GM23338 (cell line): Measurements from ENCODE around the gene ATP5PO. TPM values are rescaled to one million over a fixed set of nuclear protein-coding genes. Genes with fewer than 3 reads are reported as not detected.

Source experiments
- ATAC-seq: fragments of 200-7000 bp; cut with Tn5 transposase; 3 replicates; pipeline ENCODE4 v1.9.1; 2020
- DNase-seq: peaks from one replicate; pipeline ENCODE4 v3.0.0-alpha.2; 2015; ENCODE audit warnings: low spot score
- H2AFZ ChIP-seq: fragments of 200-600 bp; sonication (generic); 2 replicates; pipeline ENCODE4 v1.8.0; 2016; ENCODE audit warnings: antibody characterized with exemption, mild to moderate bottlenecking, moderate library complexity
- H3F3A ChIP-seq: fragments of 200-600 bp; sonication (generic); replicated peaks from 2 replicates; pipeline ENCODE4 v1.8.0; 2017; ENCODE audit warnings: antibody characterized with exemption, mixed run types, low read depth
- H3K27ac ChIP-seq: fragments of 200-600 bp; sonication (generic); 2 replicates; pipeline ENCODE4 v1.6.1; 2016; ENCODE audit warnings: low read depth
- H3K27me3 ChIP-seq: fragments of 200-600 bp; sonication (generic); 2 replicates; pipeline ENCODE4 v1.8.0; 2016; ENCODE audit warnings: mild to moderate bottlenecking, mixed run types, moderate library complexity; ENCODE audit not compliant: insufficient read depth
- H3K36me3 ChIP-seq: fragments of 200-600 bp; sonication (generic); 2 replicates; pipeline ENCODE4 v1.8.0; 2016; ENCODE audit warnings: mild to moderate bottlenecking; ENCODE audit not compliant: insufficient read depth
- H3K4me1 ChIP-seq: fragments of 200-600 bp; sonication (generic); 2 replicates; pipeline ENCODE4 v1.8.0; 2016; ENCODE audit warnings: mild to moderate bottlenecking, moderate library complexity; ENCODE audit not compliant: insufficient read depth
- H3K4me2 ChIP-seq: fragments of 200-600 bp; sonication (generic); 2 replicates; pipeline ENCODE4 v1.7.1; 2017; ENCODE audit warnings: mixed run types
- H3K4me3 ChIP-seq: fragments of 200-600 bp; sonication (generic); 2 replicates; pipeline ENCODE4 v1.6.1; 2016; ENCODE audit warnings: mixed run types
- H3K79me2 ChIP-seq: fragments of 200-600 bp; sonication (generic); replicated peaks from 2 replicates; pipeline ENCODE4 v1.8.0; 2017; ENCODE audit warnings: mild to moderate bottlenecking; ENCODE audit not compliant: insufficient read depth
- H3K9me2 ChIP-seq: fragments of 200-600 bp; sonication (generic); 2 replicates; pipeline ENCODE4 v1.8.0; 2017; ENCODE audit not compliant: insufficient read depth
- H4K20me1 ChIP-seq: fragments of 200-600 bp; sonication (generic); replicated peaks from 2 replicates; pipeline ENCODE4 v1.8.0; 2017; ENCODE audit warnings: mild to moderate bottlenecking; ENCODE audit not compliant: insufficient read depth
- H3K27ac Mint-ChIP-seq: 2 replicates; pipeline ENCODE4 v1.8.0; 2020; ENCODE audit warnings: inconsistent platforms, mild to moderate bottlenecking, moderate library complexity, mixed read lengths
- H3K27me3 Mint-ChIP-seq: 3 replicates; pipeline ENCODE4 v1.8.0; 2022; ENCODE audit warnings: low read depth, mild to moderate bottlenecking, moderate library complexity, mixed read lengths, inconsistent platforms; ENCODE audit not compliant: insufficient read depth, poor library complexity
- H3K36me3 Mint-ChIP-seq: 3 replicates; pipeline ENCODE4 v1.8.0; 2021; ENCODE audit warnings: low read depth, mild to moderate bottlenecking, inconsistent platforms, moderate library complexity, mixed read lengths
- H3K4me1 Mint-ChIP-seq: 3 replicates; pipeline ENCODE4 v1.8.0; 2020; ENCODE audit warnings: mild to moderate bottlenecking, inconsistent platforms, mixed read lengths
- H3K4me3 Mint-ChIP-seq: 3 replicates; pipeline ENCODE4 v1.8.0; 2021; ENCODE audit warnings: moderate library complexity, mild to moderate bottlenecking, inconsistent platforms, mixed read lengths
- H3K9me3 Mint-ChIP-seq: 3 replicates; pipeline ENCODE4 v1.8.0; 2020; ENCODE audit warnings: moderate library complexity, mild to moderate bottlenecking, inconsistent platforms, mixed read lengths
- CREB1 ChIP-seq: fragments of 250-450 bp; sonication (Bioruptor Pico); IDR thresholded peaks from 2 replicates; pipeline ENCODE4 v1.5.0; 2020; ENCODE audit warnings: low read depth, mild to moderate bottlenecking, moderate library complexity
- ETS1 ChIP-seq: IDR thresholded peaks from 2 replicates; pipeline ENCODE4 v1.6.1; 2016; ENCODE audit warnings: antibody characterized with exemption
- EZH2 ChIP-seq: fragments of 200-600 bp; sonication (generic); IDR thresholded peaks from one replicate; pipeline ENCODE4 v1.8.0; 2017; ENCODE audit warnings: antibody characterized with exemption, mild to moderate bottlenecking, low read depth; ENCODE audit not compliant: unreplicated experiment
- EZH2phosphoT487 ChIP-seq: fragments of 200-600 bp; sonication (generic); IDR thresholded peaks from one replicate; pipeline ENCODE4 v1.8.1; 2018; ENCODE audit warnings: antibody characterized with exemption; ENCODE audit not compliant: unreplicated experiment
- JUNB ChIP-seq: IDR thresholded peaks from one replicate; pipeline ENCODE4 v1.6.1; 2016; ENCODE audit warnings: antibody characterized with exemption; ENCODE audit not compliant: unreplicated experiment
- NANOG ChIP-seq: IDR thresholded peaks from 2 replicates; pipeline ENCODE4 v1.6.1; 2016; ENCODE audit warnings: antibody characterized with exemption, borderline replicate concordance
- POLR2AphosphoS5 ChIP-seq: IDR thresholded peaks from 2 replicates; pipeline ENCODE4 v1.6.1; 2016; ENCODE audit warnings: antibody characterized with exemption, low read depth
- REST ChIP-seq: IDR thresholded peaks from one replicate; pipeline ENCODE4 v1.6.1; 2018; ENCODE audit warnings: antibody characterized with exemption; ENCODE audit not compliant: unreplicated experiment
- STAT1 ChIP-seq: IDR thresholded peaks from one replicate; pipeline ENCODE4 v1.6.1; 2016; ENCODE audit warnings: antibody characterized with exemption; ENCODE audit not compliant: unreplicated experiment
- ZNF114 ChIP-seq: fragments of 250-450 bp; sonication (Bioruptor Pico); IDR thresholded peaks from 2 replicates; pipeline ENCODE4 v1.5.0; 2020; ENCODE audit warnings: mild to moderate bottlenecking, moderate library complexity
- ZNF331 ChIP-seq: fragments of 250-450 bp; sonication (Bioruptor Pico); IDR thresholded peaks from 2 replicates; pipeline ENCODE4 v1.5.0; 2020; ENCODE audit warnings: low read depth, mild to moderate bottlenecking, moderate library complexity
- ZNF462 ChIP-seq: fragments of 250-450 bp; sonication (Bioruptor Pico); IDR thresholded peaks from 2 replicates; pipeline ENCODE4 v1.5.0; 2020; ENCODE audit warnings: mild to moderate bottlenecking, moderate library complexity
- polyA plus RNA-seq: library from polyadenylated mRNA; unstranded; fragments of >200 nt; fragmentation: Nextera tagmentation; extraction: Ambion mirVana; gene quantifications from 2 replicates; pipeline ENCODE4 v1.2.1, GENCODE V29; 2016
- total RNA-seq: library from RNA; depleted of rRNA; stranded (reverse); fragments of >200 nt; shearing (Covaris generic); gene quantifications from 2 replicates; pipeline ENCODE4 v1.2.3, GENCODE V29; 2014
- TF ChIP-seq, protein P1 (sequence below), 2 experiments: fragments of 200-600 bp in 1 of 2; sonication (generic) in 1 of 2; conservative IDR thresholded peaks; 2 replicates each; pipeline versions ENCODE4 v1.5.1 to v1.6.1; 2016 to 2017; ENCODE audit warnings: antibody characterized with exemption in 2 of 2, low read depth in 2 of 2, mild to moderate bottlenecking in 2 of 2, moderate library complexity in 1 of 2

The ATP5PO gene
- total and polyA plus RNA-seq, 2 experiments from 2014 or later, result 244 to 522 TPM

GRCh38 chr21:33939226-33939625 is 23.6 kb upstream of the ATP5PO start:
- no peak for ATAC-seq
- Histone ChIP-seq H3K4me2 (no peak overlapping the region), H2AFZ (no peak overlapping the region), H3K79me2 (peaks cover 8% of the 10 kb centered on the region), H4K20me1 (no peaks in the 10 kb centered on the region), H3F3A (no peaks in the 10 kb centered on the region), H3K4me3 (no peak overlapping the region), H3K27ac (no peak overlapping the region), H3K4me1 (peaks cover 21% of the 10 kb centered on the region), H3K27me3 (no peaks in the 10 kb centered on the region), H3K36me3 (no peaks in the 10 kb centered on the region), H3K9me2 (no peaks in the 10 kb centered on the region)
- peaks cover 10% of the 10 kb centered on the region; the same call in 2 of the 3 replicates for H3K4me1 Mint-ChIP-seq
- peaks cover 3% of the 10 kb centered on the region for H3K9me3 Mint-ChIP-seq
- peaks cover 1% of the 10 kb centered on the region for H3K27me3 Mint-ChIP-seq
- no peak for TF ChIP-seq EZH2
- TF ChIP-seq REST, result no peak
- no peak for TF ChIP-seq STAT1
- TF ChIP-seq, protein P1, sequence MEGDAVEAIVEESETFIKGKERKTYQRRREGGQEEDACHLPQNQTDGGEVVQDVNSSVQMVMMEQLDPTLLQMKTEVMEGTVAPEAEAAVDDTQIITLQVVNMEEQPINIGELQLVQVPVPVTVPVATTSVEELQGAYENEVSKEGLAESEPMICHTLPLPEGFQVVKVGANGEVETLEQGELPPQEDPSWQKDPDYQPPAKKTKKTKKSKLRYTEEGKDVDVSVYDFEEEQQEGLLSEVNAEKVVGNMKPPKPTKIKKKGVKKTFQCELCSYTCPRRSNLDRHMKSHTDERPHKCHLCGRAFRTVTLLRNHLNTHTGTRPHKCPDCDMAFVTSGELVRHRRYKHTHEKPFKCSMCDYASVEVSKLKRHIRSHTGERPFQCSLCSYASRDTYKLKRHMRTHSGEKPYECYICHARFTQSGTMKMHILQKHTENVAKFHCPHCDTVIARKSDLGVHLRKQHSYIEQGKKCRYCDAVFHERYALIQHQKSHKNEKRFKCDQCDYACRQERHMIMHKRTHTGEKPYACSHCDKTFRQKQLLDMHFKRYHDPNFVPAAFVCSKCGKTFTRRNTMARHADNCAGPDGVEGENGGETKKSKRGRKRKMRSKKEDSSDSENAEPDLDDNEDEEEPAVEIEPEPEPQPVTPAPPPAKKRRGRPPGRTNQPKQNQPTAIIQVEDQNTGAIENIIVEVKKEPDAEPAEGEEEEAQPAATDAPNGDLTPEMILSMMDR (conservative IDR thresholded peaks at IDR 0.05; ENCODE audit: low read depth in 2 of 2), result no peak
- no peak for TF ChIP-seq NANOG
- no peak for TF ChIP-seq ZNF331 (CRISPR knock-in tag)
- no peak for TF ChIP-seq CREB1 (CRISPR knock-in tag)
- no peak for TF ChIP-seq POLR2AphosphoS5
- no peak for TF ChIP-seq ZNF114 (CRISPR knock-in tag)
- TF ChIP-seq JUNB, result no peak
- TF ChIP-seq EZH2phosphoT487, result no peak
- TF ChIP-seq ETS1, result no peak
- no peak for TF ChIP-seq ZNF462 (CRISPR knock-in tag)
- no peak overlapping the region for H3K27ac Mint-ChIP-seq
- peaks cover 8% of the 10 kb centered on the region; the same call in 2 of the 3 replicates for H3K36me3 Mint-ChIP-seq
- no peak overlapping the region for H3K4me3 Mint-ChIP-seq
- DNase-seq, result no peak
